Left cardiac atrium (tissue), 4 donors: ENCODE measurements around the gene MLH1. TPM values are rescaled to one million over a fixed set of nuclear protein-coding genes. Genes with fewer than 3 reads are reported as not detected.
A peak's percentile ranks its signal among the peaks of the same experiment; 100 is the strongest.

ENCODE experiments used
- ATAC-seq, 2 donors: fragments of 200-7000 bp; cut with Tn5 transposase; one replicate each; pipeline ENCODE4 v1.9.1; 2020; ENCODE audit warnings: mild to moderate bottlenecking in 2 of 2, moderate library complexity in 2 of 2
- DNase-seq: peaks from one replicate; pipeline ENCODE4 v3.0.0-alpha.2; 2020
- intact Hi-C, 2 donors: fragments of 100-400 bp; cut with DNase I; formaldehyde crosslinking; loops; one replicate each; pipeline versions ENCODE4 v1.14.1 to v1.15.1; 2022 to 2023
- total RNA-seq, 2 donors: library from RNA; stranded (reverse); fragmentation: NEBNext Ultra II Directional; extraction: Animal tissue kit (Norgen Biotek cat#: 25700); gene quantifications; one replicate each; pipeline ENCODE4 v1.2.1, GENCODE V29; 2021
- donor health status: DM: no; HTN: yes; CAD: no.
- donor health status: DM: no; HTN: yes; CAD: no; lungs with severe emphysema.
- donor health status: DM: yes; HTN: yes; CAD: no.
- donor health status: Dilated cardiomyopathy.

MLH1 gene
- total RNA-seq, 2 donors from 2014 or later: 31.6 to 31.9 TPM

GRCh38 chr3:37068031-37068430 is 74.7 kb downstream of the MLH1 start:
- no peak for ATAC-seq
- intact Hi-C loops: no loop called here
- no peak for DNase-seq

GRCh38 chr3:37071921-37072320 is 78.6 kb downstream of the MLH1 start:
- DNase-seq (no peak), ATAC-seq (no peak)
- intact Hi-C loops: no loop called here

GRCh38 chr3:37072892-37073291 is 79.6 kb downstream of the MLH1 start:
- ATAC-seq: no peak
- intact Hi-C loops: no loop called here
- no peak for DNase-seq

- DNase-seq: no peak
- ATAC-seq: peak in 1 of 2 donors; percentile 40
- intact Hi-C loops: no loop called here
Observed at GRCh38 chr3:37074178-37074577, 80.9 kb downstream of the MLH1 start.

GRCh38 chr3:37075955-37076354 is 82.6 kb downstream of the MLH1 start:
- ATAC-seq: no peak
- intact Hi-C loops: no loop called here
- DNase-seq: no peak

GRCh38 chr3:37082317-37082716 is 89.0 kb downstream of the MLH1 start:
- intact Hi-C loops: no loop called here
- ATAC-seq (no peak), DNase-seq (no peak)

GRCh38 chr3:37086918-37087317 is 93.6 kb downstream of the MLH1 start:
- no peak for DNase-seq
- intact Hi-C loops: no loop called here
- ATAC-seq: no peak

GRCh38 chr3:37087870-37088269 is 94.6 kb downstream of the MLH1 start:
- no peak for DNase-seq
- intact Hi-C loops: no loop called here
- ATAC-seq: no peak

GRCh38 chr3:37092484-37092883 is 99.2 kb downstream of the MLH1 start:
- no peak for DNase-seq
- no peak for ATAC-seq
- intact Hi-C loops: no loop called here

GRCh38 chr3:37093481-37093880 is 100.2 kb downstream of the MLH1 start:
- ATAC-seq (no peak), DNase-seq (no peak)
- intact Hi-C loops: no loop called here

- ATAC-seq (no peak), DNase-seq (no peak)
- intact Hi-C loops: no loop called here
Observed at GRCh38 chr3:37094636-37095035, 101.3 kb downstream of the MLH1 start.

- DNase-seq (no peak), ATAC-seq (peak in 1 of 2 donors; percentile 38)
- intact Hi-C loops: no loop called here
Observed at GRCh38 chr3:37096288-37096687, 103.0 kb downstream of the MLH1 start.

- DNase-seq: no peak
- peak; percentile 15 to 53 for ATAC-seq
- intact Hi-C loops: no loop called here
Observed at GRCh38 chr3:37096975-37097374, 103.7 kb downstream of the MLH1 start.

- DNase-seq: no peak
- intact Hi-C loops: no loop called here
- no peak for ATAC-seq
Observed at GRCh38 chr3:37097776-37098175, 104.5 kb downstream of the MLH1 start.

GRCh38 chr3:37098884-37099283 is 105.6 kb downstream of the MLH1 start:
- intact Hi-C loops: no loop called here
- DNase-seq (no peak), ATAC-seq (no peak)

GRCh38 chr3:37099469-37099868 is 106.2 kb downstream of the MLH1 start:
- ATAC-seq (no peak), DNase-seq (no peak)
- intact Hi-C loops: no loop called here

- intact Hi-C loops: no loop called here
- DNase-seq: no peak
- no peak for ATAC-seq
Observed at GRCh38 chr3:37100411-37100810, 107.1 kb downstream of the MLH1 start.

Other genes with a start within 250 kb of the MLH1 start
- gene DCLK3, start 229.0 kb upstream of the MLH1 start, total RNA-seq: under 1 TPM; 0.21 to 0.89 TPM
- gene TRANK1, start 48.5 kb upstream of the MLH1 start, total RNA-seq: 10 to 100 TPM in 1 of 2 donors, 1 to 10 TPM in 1; 7.6 to 12.1 TPM
- 10 to 100 TPM; 15.3 to 17.1 TPM for gene EPM2AIP1, start 387 bp upstream of the MLH1 start, total RNA-seq
- gene LRRFIP2, start 181.1 kb downstream of the MLH1 start, total RNA-seq: 100 to 1,000 TPM; 107 to 116 TPM
- 100 to 1,000 TPM; 146 to 170 TPM for gene GOLGA4, start 249.8 kb downstream of the MLH1 start, total RNA-seq